M059J (cell line): ENCODE measurements around the gene CCDC17. TPM values are rescaled to one million over a fixed set of nuclear protein-coding genes. Genes with fewer than 3 reads are reported as not detected.
A peak's percentile ranks its signal among the peaks of the same experiment; 100 is the strongest.
"Not testable (repeated sequence)": the region's sequence is repeated elsewhere in the genome, so short reads cannot be mapped to it uniquely, and the experiment has no call there.

Experiments
- DNase-seq: peaks from one replicate; pipeline ENCODE4 v3.0.0-alpha.2; 2012; ENCODE audit warnings: low read depth
- total RNA-seq: library from RNA; depleted of rRNA; stranded (reverse); fragments of >200 nt; shearing (Covaris generic); gene quantifications from 2 replicates; pipeline ENCODE4 v1.2.3, GENCODE V29; 2014

The CCDC17 gene
- total RNA-seq, 1 experiment from 2014 or later, result 0.10 TPM

DNA sequence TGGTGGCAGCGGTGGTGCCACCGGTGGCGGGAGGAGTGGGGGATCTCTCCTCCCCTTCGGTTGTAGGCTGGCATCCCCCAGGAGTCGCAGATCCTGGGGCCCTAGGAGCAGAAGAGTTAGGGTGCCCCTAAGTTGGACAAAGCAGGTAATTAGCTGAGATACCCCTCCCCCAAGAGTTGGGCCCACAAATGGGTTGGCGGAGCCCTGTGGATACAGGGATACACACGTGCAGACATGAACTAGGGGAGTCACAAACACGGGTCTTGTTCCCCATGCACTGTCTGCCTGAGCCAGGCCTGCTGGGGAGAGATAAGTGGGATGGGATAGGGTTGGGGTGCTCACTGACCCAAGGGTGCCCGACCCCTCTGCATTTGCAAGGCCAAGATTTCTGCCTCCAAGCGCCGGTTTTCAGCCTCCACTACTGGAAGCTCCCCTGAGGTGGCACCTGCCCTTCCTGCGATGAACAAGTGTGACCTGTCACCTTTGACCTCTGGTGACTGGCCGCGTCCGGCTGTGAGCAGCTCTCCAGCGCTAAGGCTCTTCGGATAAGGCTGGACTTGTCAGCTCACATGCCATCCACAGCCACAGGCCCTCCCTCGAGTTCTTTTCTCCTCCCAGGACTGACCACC, 1.8 kb downstream of the CCDC17 start:
- no peak for DNase-seq

DNA sequence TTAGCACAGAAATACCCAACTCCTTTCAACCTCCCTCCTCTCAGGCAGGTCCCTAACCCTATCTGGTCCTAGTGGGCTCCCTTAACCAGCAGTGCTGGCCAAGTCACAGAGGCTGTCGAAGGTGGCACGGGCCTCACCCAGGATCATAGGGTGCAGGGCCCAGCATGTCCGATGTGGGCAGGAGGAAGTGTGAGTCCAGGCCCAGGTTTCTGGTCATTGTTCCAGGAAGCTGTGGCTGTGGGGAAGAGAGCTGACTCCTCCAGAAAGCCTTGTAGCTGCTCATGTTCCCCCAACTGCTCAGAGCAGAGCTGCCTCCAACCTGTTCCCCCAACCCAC, 2.4 kb downstream of the CCDC17 start:
- DNase-seq, result no peak

DNA sequence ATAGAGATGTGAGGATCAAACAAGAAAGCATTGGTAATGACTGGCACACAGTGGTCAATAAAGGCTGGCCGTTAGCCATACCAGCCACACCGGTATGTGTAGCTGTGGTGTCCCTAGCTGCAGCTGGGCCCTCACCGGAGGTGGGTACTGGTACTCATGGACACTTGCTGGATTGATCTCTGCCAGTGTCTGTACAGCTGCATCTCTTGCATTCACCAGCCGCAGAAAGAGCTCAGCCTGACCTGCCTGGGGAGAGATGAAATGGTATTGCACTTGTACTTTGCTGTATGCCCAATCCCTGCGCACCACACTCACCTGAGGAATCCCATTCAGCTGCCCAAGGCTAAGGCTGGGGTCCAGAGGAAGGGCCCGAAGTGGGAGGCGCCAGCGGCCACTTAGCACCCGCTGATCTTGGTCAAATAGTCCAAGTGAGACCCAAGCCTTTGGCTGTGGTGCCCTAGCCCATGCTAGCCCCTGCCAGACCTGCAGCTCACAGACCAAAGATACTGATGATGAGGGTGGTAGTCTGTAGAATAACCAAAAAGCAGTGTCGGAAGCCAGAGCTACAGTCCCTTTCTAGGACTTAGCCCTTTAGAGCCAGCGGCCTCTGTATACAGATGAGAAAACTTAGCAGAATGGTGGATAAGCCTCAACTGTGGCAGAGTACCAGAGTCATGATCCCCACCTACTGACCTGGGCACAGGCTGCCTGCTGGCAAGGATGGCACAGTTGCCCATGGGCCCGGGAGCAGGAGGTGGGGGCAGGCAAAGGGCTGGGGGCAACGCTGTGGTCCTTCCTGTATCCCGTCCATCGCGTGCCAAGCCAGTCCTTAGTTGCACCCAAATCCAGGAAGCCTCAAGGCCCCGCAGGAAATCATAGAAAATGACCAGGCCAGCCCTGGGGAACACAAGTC, 3.0 kb downstream of the CCDC17 start:
- no peak for DNase-seq

DNA sequence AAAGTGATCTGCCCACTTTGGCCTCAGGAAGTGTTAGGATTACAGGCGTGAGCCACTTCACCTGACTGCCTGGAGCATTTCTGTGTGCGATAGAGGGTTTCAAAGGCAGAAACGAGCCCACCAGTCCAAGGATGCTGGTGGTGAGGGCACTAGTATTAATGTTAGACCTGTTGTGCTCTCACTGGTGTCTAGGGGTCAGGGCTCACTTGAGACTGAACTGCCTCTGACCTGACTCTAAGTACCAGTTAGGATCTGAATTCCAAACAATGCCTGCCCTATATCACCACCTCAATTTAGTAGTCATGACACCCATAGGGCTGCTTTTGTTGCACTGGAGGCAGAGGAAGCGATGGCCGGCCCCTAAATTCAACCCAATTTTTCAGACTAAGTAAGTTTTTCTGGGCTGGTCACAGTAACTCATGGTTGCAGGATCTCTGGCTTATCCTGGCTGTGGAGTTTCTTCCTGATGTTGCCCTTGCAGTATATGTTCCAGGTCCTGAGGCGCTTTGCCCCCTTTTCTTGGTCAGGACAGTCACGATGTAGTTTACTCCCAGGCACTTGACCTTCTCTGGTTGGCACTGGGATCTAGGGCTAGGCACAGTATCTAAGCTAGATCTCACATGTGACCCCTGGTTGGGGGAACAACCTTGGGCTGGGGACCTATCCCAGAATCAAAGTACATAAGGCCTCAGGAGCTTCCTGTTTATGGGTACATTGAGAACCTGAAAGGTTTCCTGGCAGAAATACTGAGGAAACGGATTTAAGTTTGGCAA, 4.5 kb downstream of the CCDC17 start:
- no peak for DNase-seq

DNA sequence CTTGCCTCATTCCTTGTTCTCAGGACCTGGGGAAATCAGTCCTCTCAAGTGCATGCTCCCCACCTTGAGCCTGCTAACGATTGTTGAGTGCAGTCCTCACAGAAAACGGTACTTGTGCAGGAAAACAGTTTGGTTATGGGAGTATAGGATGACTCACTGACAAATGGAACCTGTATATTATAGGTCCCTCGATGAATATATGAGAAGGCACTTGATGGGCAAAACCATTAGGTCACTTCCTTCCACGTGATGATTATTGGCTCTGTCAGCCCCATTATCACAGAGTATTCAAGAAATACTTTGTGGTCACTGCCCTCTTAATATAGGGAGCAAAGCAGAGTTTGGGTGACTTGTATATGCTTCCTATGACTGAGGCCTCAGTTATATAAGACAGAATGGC, 6.2 kb downstream of the CCDC17 start:
- DNase-seq, result peak; percentile 41

DNA sequence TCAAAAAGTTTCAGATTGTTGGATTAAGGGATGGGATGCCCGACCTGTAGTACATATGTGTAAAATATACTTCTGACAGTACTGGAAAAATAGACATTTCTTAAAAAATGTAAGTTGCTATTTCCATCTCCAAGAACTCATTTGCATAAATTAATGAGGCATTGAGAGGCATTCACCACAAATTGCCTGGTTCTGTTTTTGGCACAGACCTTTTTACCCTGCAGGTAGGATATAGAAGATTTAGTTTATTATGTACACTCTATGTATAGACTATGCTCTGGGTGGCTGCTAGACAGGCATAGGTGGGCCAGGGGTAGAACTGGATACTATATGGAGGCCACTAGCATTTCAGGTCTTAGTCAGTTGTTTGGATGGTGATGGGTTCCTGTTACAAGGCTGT, 8.0 kb downstream of the CCDC17 start:
- no peak for DNase-seq

DNA sequence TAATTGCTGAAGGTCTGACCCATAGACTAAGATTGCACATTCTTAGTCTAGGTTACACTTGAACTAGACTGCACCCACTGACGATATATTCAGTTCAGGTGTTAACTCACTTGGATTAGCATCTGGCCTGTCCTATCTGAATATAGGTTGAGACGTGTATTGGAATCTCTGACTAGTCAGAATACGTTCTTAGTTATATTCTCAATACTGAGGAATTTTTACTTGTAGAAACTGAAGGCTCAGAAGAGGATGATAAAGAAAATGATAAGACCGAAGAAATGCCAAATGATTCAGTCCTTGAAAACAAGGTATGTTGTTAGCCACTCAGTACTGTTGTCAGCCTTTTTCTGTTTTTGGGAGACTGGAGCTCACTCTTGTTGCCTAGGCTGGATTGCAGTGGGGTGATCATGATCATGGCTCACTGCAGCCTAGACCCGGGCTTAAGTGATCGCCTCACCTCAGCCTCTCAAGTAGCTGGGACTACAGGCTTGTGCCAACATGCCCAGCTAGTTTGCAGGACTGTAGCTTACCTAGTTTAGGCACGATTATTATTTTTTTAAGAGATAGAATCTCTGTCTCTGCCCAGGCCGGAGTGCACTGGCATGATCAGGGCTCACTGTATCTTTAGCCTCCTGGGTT, 10.8 kb downstream of the CCDC17 start:
- DNase-seq, result no peak

DNA sequence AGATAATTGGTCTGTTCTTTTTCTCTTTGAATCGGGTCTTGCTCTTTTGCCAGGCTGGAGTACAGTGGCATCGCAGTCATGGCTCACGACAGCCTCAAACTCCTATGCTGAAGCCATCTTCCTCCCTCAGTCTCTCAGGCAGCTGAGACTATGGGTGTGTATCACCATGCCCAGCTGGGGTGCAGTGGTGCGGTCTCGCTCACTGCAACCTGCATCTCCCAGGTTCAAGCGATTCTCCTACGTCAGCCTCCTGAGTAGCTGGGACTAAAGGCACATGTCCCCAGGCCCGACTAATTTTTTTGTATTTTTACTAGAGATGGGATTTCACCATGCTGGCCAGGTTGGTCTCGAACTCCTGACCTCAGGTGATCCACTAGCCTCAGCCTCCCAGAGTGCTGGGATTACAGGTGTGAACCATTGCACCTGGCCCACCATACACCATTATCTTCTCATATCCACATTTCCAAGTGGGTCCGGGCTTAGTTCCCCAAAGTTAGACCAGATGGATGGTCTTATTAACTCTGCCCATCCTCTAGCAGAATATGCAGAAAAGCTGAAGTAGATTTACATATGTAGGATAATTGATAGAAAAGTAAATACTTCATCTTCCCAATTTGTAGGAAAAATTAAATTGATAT, 13.1 kb downstream of the CCDC17 start:
- no peak for DNase-seq

DNA sequence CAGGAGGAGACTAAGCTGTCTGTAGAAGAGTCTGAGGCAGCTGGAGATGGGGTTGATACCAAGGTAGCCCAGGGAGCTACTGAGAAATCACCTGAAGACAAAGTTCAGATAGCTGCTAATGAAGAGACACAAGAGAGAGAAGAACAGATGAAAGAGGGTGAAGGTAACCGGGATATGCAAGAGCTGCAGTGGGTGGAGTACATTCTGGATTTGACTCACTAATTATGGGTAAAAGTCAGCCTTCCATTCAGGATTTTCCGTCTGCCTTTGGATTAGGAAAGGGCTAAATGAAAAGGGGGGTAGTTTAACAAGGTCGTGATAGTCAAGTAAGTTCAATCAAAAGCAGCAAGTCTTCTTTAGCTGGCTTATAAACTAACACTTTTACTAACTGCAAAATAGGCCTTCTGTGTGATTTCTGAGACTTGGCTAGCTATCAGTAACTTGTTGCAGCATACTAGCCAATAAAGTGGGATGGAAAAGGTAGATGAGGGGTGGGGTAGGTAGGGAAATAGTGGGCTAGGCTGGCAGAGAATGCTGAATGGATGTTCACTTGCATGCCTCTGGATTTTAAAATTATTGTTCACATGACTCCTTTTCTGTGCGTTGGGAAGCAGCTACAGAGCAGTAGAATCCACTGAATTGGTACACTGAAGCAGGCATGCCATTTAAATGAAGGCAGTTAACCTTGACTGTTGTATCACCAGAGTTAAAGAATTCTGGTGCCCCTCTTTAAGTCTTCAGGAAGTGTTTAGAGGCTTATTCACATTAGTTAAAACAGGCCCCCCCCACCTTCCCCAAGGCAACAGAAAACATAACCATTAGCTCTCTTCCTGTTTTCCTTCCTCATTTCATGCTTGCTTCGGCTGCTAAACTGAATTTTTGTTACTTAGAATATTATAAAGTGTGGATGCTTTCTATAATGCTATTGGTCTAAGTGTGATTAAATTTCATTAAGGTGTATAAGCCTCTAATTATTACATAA, 15.4 kb downstream of the CCDC17 start:
- DNase-seq, result no peak

DNA sequence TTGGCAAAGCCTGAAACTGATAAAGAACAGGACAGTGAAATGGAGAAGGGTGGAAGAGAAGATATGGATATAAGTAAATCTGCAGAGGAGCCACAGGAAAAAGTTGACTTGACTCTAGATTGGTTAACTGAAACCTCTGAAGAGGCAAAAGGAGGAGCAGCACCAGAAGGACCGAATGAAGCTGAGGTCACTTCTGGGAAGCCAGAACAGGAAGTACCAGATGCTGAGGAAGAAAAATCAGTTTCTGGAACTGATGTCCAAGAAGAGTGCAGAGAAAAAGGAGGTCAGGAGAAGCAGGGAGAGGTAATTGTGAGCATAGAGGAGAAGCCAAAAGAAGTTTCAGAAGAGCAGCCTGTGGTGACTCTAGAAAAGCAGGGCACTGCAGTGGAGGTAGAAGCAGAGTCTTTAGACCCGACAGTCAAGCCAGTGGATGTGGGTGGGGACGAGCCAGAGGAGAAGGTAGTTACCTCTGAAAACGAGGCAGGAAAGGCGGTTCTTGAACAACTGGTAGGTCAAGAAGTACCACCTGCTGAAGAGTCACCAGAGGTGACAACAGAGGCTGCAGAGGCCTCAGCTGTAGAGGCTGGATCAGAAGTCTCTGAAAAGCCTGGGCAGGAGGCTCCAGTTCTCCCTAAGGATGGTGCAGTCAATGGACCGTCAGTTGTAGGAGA, 16.3 kb downstream of the CCDC17 start:
- DNase-seq, result no peak

DNA sequence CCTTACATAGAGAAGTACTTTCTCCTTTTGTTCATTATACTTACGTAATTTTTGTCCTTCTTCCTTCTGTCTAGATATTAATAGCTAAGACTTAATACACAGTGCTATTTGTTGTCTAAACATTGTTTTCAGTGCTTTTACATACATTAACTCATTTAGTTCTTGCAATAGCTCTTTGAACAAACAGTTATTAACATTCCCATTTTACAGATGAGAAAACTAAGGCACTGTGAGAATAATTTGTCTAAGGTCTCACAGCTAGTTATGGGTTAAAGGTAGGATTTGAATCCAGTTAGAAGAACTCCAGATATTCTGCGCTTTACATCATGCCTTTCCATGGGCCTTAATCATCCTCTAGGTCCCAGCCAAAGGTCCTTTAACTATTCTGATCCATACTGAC, 19.6 kb downstream of the CCDC17 start:
- no peak for DNase-seq

DNA sequence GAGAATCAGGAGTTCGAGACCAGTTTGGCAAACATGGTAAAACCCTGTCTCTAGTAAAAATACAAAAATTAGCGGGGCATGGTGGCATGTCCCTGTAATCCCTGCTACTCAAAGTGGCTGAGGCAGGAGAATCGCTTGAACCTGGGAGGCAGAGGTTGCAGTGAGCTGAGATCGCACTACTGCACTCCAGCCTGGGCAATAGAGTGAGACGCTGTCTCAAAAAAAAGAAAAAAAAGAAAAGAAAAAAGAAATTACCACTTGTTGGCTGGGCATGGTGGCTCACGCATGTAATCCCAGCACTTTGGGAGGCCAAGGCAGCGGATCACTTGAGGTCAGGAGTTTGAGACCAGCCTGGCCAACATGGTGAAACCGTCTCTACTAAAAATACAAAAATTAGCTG, 27.1 kb downstream of the CCDC17 start:
- not testable (repeated sequence) for DNase-seq

DNA sequence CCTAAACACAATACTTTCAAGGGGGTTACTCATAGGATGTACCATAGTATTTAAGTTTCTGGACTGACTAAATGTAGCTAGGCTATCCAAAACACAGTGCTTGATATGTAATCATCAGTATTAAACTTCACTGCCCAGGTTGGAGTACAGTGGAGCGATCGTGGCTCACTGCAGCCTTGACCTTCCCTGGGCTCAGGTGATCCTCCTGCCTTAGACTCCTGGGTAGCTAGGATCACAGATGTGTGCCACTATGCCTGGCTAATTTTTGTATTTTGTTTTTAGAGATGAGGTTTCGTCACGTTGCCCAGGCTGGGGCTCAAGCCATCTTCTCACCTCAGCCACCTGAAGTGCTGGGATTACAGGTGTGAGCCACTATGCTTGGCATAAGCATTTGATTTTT, 29.4 kb downstream of the CCDC17 start:
- DNase-seq, result no peak

DNA sequence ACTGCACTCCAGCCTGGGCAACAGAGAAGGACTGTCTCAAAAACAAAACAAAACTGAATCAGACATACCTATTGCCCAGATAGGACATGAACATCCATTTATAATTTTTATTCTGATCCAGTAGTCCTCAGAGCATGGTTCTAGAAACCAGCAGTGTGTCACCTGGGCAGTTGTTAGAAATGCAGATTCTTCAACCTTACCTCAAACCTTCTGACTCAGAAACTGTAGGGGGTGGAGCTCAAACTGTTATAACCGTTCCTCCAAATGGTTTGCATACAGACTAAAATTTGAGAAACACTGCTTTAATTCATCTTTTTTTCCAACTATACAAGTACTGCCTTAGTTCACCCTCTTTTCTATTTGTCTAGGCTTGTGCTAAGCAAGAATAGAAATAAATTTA, 34.0 kb downstream of the CCDC17 start:
- peak; percentile 44 for DNase-seq

DNA sequence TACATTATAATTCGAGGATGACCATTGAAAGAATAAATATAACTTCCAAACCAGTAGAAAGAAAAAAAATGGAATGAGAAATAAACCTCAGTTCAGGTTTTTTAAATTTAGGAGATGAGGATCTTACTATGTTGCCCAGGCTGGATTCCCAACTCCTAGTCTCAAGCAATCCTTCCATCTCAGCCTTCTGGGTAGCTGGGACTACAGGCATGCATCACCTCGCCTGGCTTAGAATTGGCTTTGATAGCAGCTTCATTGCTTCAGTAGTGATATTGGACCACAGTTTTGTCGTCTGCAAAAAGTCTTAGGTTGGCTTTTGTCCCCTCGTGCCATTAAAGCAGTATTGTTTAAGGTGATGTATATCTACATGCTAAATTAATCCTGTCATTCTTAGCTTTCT, 37.1 kb downstream of the CCDC17 start:
- no peak for DNase-seq

DNA sequence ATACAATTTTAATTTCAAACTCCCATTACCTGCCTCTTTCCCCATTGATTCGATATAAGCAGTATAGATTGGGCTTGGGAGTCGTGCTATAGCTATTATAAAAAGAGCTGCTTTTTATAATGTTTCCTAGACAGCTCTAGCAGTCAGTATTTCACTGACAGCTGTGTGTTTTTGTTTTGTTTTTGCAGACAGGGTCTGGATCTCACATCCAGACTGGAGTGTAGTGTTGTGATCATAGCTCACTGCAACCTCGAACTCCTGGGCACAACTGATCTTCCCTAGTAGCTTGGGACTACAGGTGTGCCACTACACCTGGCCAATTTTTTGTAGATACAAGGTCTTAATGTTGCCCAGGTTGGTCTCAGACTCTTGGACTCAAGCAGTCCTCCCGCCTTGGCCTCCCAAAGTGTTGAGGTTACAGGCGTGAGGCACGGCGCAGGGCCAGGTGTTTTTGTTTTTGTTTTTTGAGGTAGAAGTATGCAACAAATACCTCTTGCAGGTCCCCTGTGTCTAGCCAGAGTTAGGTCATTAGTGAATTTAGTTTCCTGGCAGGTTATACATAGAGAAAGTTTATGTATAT, 38.3 kb downstream of the CCDC17 start:
- DNase-seq, result no peak

DNA sequence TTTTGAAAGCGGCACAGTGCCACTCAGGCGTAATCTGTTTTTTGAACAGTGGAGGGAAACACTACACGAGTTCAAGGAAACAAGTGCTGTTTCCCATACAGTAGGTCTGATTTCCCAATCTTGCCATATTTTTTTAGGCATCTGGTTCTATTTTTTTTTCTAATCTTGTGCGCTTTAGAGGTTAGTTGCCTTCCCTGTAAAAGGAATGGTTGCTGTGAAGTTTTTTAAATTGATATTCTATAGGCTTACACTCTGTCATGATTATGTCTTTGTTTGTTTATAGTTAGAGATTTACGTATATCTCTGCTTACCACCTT, 38.8 kb downstream of the CCDC17 start:
- no peak for DNase-seq

DNA sequence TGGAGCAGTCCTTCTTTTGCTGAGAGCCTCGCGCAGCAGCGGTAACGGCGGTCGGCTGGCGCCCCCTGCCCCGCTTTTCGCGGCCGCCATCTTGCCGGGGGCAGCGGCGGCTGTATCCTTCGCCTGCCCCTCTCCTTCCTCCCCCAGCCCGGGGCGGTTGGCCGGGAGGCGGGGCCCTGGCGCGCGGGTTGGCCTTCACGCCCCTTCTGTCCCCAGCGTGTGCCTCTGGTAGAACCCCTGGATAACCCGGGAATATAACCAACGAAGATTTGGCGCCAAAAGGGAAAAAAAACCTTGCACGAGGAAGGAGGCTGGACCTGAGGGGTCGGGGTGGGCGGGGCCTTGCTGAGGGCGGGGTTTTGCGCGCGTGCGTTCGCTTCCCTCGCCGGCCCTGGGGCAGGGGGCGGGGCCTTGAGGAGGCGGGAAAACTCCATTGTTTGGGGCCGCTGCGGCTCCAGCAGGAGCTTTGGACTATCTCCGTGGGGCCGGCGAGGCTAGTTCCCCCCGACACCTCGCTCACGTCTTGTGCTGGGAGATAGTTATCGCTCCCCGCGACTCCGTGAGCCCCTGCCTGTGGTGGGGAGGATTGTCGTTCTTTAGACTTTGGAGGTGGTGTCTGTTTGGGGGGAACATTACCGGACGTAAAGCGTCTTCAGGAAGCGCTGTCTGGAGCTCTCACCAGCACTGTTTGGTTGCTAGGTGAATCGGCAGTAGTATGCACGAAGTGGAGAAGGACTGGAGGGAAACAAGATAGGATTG, 39.3 kb downstream of the CCDC17 start:
- peak; percentile 92 for DNase-seq
